IMR-90 (cell line): Measurements from ENCODE around the gene SRSF10. TPM values are rescaled to one million over a fixed set of nuclear protein-coding genes. Genes with fewer than 3 reads are reported as not detected.

Source experiments
- ATAC-seq: fragments of 200-7000 bp; cut with Tn5 transposase; 2 replicates; pipeline ENCODE4 v1.9.1; 2020; ENCODE audit warnings: low read depth, mild to moderate bottlenecking, moderate library complexity
- BruUV-seq: library from RNA; stranded (reverse); fragments of 400-500 nt; replicated peaks from 2 replicates; lab custom pipeline; 2021; lab: Mats Ljungman, UMichigan
- CTCF ChIA-PET: fragments of 300-600 bp; formaldehyde crosslinking; extraction: SDS; loops from one replicate; lab custom pipeline; 2021; ENCODE audit warnings: antibody characterized with exemption; lab: Yijun Ruan, JAX
- POLR2A ChIA-PET: fragments of 300-600 bp; sonication (Branson Sonifier 250); formaldehyde crosslinking; loops from one replicate; lab custom pipeline; 2022; ENCODE audit warnings: antibody characterized with exemption; ENCODE audit not compliant: unreplicated experiment; lab: Charles Lee
- DNase-seq: peaks from one replicate; pipeline ENCODE4 v3.0.0; 2013
- H2AFZ ChIP-seq: replicated peaks from 2 replicates; pipeline ENCODE3; 2013; ENCODE audit warnings: low read length, mild to moderate bottlenecking; ENCODE audit not compliant: poor library complexity
- H2AK5ac ChIP-seq: 2 replicates; pipeline ENCODE4 v1.6.1; 2013; ENCODE audit warnings: low read depth, low read length, inconsistent platforms
- H2AK9ac ChIP-seq: replicated peaks from 2 replicates; pipeline ENCODE3; 2013; ENCODE audit warnings: mild to moderate bottlenecking, low read depth, low read length, moderate library complexity; ENCODE audit not compliant: poor library complexity
- H2BK120ac ChIP-seq: 2 replicates; pipeline ENCODE4 v1.6.1; 2013; ENCODE audit warnings: low read depth, low read length, inconsistent platforms
- H2BK15ac ChIP-seq: 3 replicates; pipeline ENCODE4 v1.6.1; 2013; ENCODE audit warnings: low read depth, low read length, inconsistent platforms
- H2BK20ac ChIP-seq: 2 replicates; pipeline ENCODE4 v1.6.1; 2013; ENCODE audit warnings: low read depth, mild to moderate bottlenecking, inconsistent platforms, low read length, moderate library complexity
- H2BK5ac ChIP-seq: 2 replicates; pipeline ENCODE4 v1.6.1; 2013; ENCODE audit warnings: mild to moderate bottlenecking, low read depth, low read length, inconsistent platforms; ENCODE audit not compliant: poor library complexity, severe bottlenecking
- H3K14ac ChIP-seq: replicated peaks from 2 replicates; pipeline ENCODE4 v1.6.1; 2013; ENCODE audit warnings: low read depth, low read length, inconsistent platforms
- H3K18ac ChIP-seq: 2 replicates; pipeline ENCODE4 v1.6.1; 2013; ENCODE audit warnings: low read depth, low read length, control low read depth
- H3K23ac ChIP-seq: 2 replicates; pipeline ENCODE4 v1.6.1; 2013; ENCODE audit warnings: low read depth, low read length, inconsistent platforms
- H3K27ac ChIP-seq: 2 replicates; pipeline ENCODE4 v1.5.1; 2013; ENCODE audit warnings: mild to moderate bottlenecking, control low read depth, low read length; ENCODE audit not compliant: insufficient read depth
- H3K27me3 ChIP-seq: 2 replicates; pipeline ENCODE4 v1.6.1; 2013; ENCODE audit warnings: low read length; ENCODE audit not compliant: control insufficient read depth, insufficient read depth
- H3K36me3 ChIP-seq: 2 replicates; pipeline ENCODE4 v1.6.1; 2013; ENCODE audit warnings: low read length, mixed read lengths; ENCODE audit not compliant: control insufficient read depth, insufficient read depth
- H3K4ac ChIP-seq: 2 replicates; pipeline ENCODE4 v1.6.1; 2013; ENCODE audit warnings: low read depth, low read length, inconsistent platforms
- H3K4me1 ChIP-seq: 2 replicates; pipeline ENCODE4 v1.6.1; 2013; ENCODE audit warnings: low read length, mixed read lengths; ENCODE audit not compliant: control insufficient read depth, insufficient read depth
- H3K4me2 ChIP-seq: 2 replicates; pipeline ENCODE4 v1.6.1; 2013; ENCODE audit warnings: low read depth, mild to moderate bottlenecking, control low read depth, low read length, moderate library complexity
- H3K4me3 ChIP-seq: 2 replicates; pipeline ENCODE4 v1.5.1; 2013; ENCODE audit warnings: low read depth, mild to moderate bottlenecking, control low read depth, low read length, moderate library complexity; ENCODE audit not compliant: insufficient read depth
- H3K56ac ChIP-seq: 2 replicates; pipeline ENCODE4 v1.6.1; 2013; ENCODE audit warnings: low read length, inconsistent platforms; ENCODE audit not compliant: insufficient read depth; ENCODE audit errors: extremely low read depth
- H3K79me1 ChIP-seq, 2 experiments: 2 replicates each; pipeline ENCODE4 v1.6.1; 2013; ENCODE audit warnings: low read length in 2 of 2, inconsistent platforms in 1 of 2, low read depth in 1 of 2
- H3K9ac ChIP-seq: 2 replicates; pipeline ENCODE4 v1.6.1; 2013; ENCODE audit warnings: low read depth, low read length, control low read depth
- H3K9me1 ChIP-seq: 2 replicates; pipeline ENCODE4 v1.6.1; 2013; ENCODE audit warnings: low read length, inconsistent platforms; ENCODE audit not compliant: insufficient read depth
- H3K9me3 ChIP-seq: 2 replicates; pipeline ENCODE4 v1.6.1; 2013; ENCODE audit warnings: low read length; ENCODE audit not compliant: control insufficient read depth, insufficient read depth
- H4K20me1 ChIP-seq: 2 replicates; pipeline ENCODE4 v1.6.1; 2013; ENCODE audit warnings: low read length, inconsistent platforms; ENCODE audit not compliant: insufficient read depth
- H4K5ac ChIP-seq: 2 replicates; pipeline ENCODE4 v1.6.1; 2013; ENCODE audit warnings: mild to moderate bottlenecking, low read depth, low read length, control low read depth
- H4K8ac ChIP-seq, 2 experiments: 2 replicates each; pipeline ENCODE4 v1.6.1; 2013; ENCODE audit warnings: low read depth in 2 of 2, low read length in 2 of 2, control low read depth in 1 of 2, inconsistent platforms in 1 of 2
- H4K91ac ChIP-seq: 2 replicates; pipeline ENCODE4 v1.6.1; 2013; ENCODE audit warnings: low read depth, low read length, inconsistent platforms; ENCODE audit not compliant: insufficient read depth
- CEBPB ChIP-seq: IDR thresholded peaks from 2 replicates; pipeline ENCODE4 v1.6.1; 2012; ENCODE audit warnings: low read depth, low read length, improper control_type of control experiment
- MAZ ChIP-seq: IDR thresholded peaks from 2 replicates; pipeline ENCODE4 v1.6.1; 2012; ENCODE audit warnings: low read depth, mild to moderate bottlenecking, low read length, improper control_type of control experiment, moderate library complexity, borderline replicate concordance
- MXI1 ChIP-seq: IDR thresholded peaks from 2 replicates; pipeline ENCODE4 v1.6.1; 2012; ENCODE audit warnings: low read depth, mild to moderate bottlenecking, low read length, moderate library complexity, borderline replicate concordance
- NFE2L2 ChIP-seq: fragments of 150-350 bp; IDR thresholded peaks from 2 replicates; pipeline ENCODE4 v1.6.1; 2016; ENCODE audit warnings: low read depth, mild to moderate bottlenecking, low read length
- RFX5 ChIP-seq: IDR thresholded peaks from 2 replicates; pipeline ENCODE4 v1.8.0; 2012; ENCODE audit warnings: low read depth, mild to moderate bottlenecking, low read length, moderate library complexity
- WGBS, 2 experiments: methylation state at CpG; one replicate each; pipeline versions ENCODE4 v1.1.5 to v1.1.7; 2013; ENCODE audit warnings: missing lambda C conversion rate in 2 of 2; ENCODE audit not compliant: insufficient read length in 1 of 2; ENCODE audit errors: extremely low coverage in 2 of 2; 5-methylcytosine and 5-hydroxymethylcytosine counted together
- dilution Hi-C: fragments of 300-500 bp; cut with HindIII; formaldehyde crosslinking; loops from one replicate; pipeline ENCODE4 v1.14.3; 2018; ENCODE audit warnings: low sequenced_read_pairs; ENCODE audit not compliant: unreplicated experiment
- in situ Hi-C: fragments of 300-500 bp; cut with MboI; formaldehyde crosslinking; loops from 3 replicates; pipeline ENCODE4 v1.14.3; 2019; ENCODE audit warnings: low sequenced_read_pairs, inconsistent platforms, mixed read lengths
- intact Hi-C: fragments of 100-400 bp; cut with micrococcal nuclease; formaldehyde crosslinking; loops from 2 replicates; pipeline ENCODE4 v1.10.0; 2022
- polyA plus RNA-seq, 3 experiments: library from polyadenylated mRNA; depleted of rRNA; stranded (reverse); fragments of >200 nt; gene quantifications; 2 replicates each; pipeline ENCODE4 v1.2.3, GENCODE V29; 2012; ENCODE audit warnings: low replicate concordance in 1 of 3
- total RNA-seq: library from RNA; depleted of rRNA; stranded (reverse); fragments of >200 nt; gene quantifications from 2 replicates; pipeline ENCODE4 v1.2.3, GENCODE V29; 2012

SRSF10 gene
- total and polyA plus RNA-seq, 2 of the 4 experiments (the other 2 are of a cell fraction), result 90.1 to 110 TPM

DNA sequence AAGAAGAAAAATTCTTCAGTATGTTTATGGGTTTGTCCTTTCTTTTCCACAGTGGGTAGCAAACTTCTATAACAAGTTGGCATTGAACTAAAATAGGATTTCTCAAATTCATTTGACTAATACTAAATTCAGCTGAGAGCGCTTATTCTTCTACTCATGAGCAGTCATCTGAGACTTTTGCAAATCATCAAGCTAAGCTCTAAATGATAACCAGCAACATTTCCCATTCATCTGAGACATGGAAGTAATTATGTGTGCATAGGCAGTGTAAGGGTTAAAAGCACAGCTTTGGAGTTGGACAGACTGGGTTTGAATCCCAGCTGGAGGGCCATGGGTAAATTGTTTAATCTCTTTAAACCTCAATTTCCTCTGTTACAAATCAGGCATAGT is 48.6 kb downstream of the SRSF10 start:
- Histone ChIP-seq H3K4me1 (no peaks in the 10 kb centered on the region), H3K9me3 (no peaks in the 10 kb centered on the region), H2BK5ac (no peak overlapping the region), H2BK15ac (no peak overlapping the region), H4K5ac (no peak overlapping the region), H3K79me1 (no peaks in the 10 kb centered on the region), H4K20me1 (no peaks in the 10 kb centered on the region), H3K27ac (no peak overlapping the region), H3K14ac (no peak overlapping the region), H3K9ac (no peak overlapping the region), H2AK5ac (no peak overlapping the region), H3K9me1 (no peaks in the 10 kb centered on the region), H3K27me3 (peaks cover 14% of the 10 kb centered on the region), H2AFZ (no peak overlapping the region), H3K4me3 (no peak overlapping the region), H2BK20ac (no peak overlapping the region), H3K4ac (no peak overlapping the region), H3K36me3 (no peaks in the 10 kb centered on the region), H4K91ac (no peak overlapping the region), H3K56ac (no peak overlapping the region), H3K18ac (no peak overlapping the region; the same call in 1 of the 2 replicates), H4K8ac (no peak overlapping the region), H2AK9ac (no peak overlapping the region), H3K4me2 (peak overlapping the region; percentile 90; the same call in 1 of the 2 replicates), H2BK120ac (no peak overlapping the region), H3K23ac (no peak overlapping the region)
- intact Hi-C loops, result no loop called here
- TF ChIP-seq MXI1 (no peak), CEBPB (no peak), MAZ (no peak), RFX5 (no peak), NFE2L2 (no peak)
- ChIA-PET CTCF (no interaction called here), POLR2A (no interaction called here)
- in situ Hi-C loops, result no loop called here
- BruUV-seq, result no TSS peak
- no CpG with 5 or more reads among the region's 1 CpG for WGBS, 2 experiments
- no peak for ATAC-seq
- dilution Hi-C loops, result no loop called here
- no peak for DNase-seq
